HG03558 (cell line): Measurements from ENCODE around the gene CIAO2B.
"Not testable (repeated sequence)": the region's sequence is repeated elsewhere in the genome, so short reads cannot be mapped to it uniquely, and the experiment has no call there.

Experiments used
- ATAC-seq: cut with Tn5 transposase; IDR thresholded peaks from one replicate; pipeline ENCODE4 v1.9.1; 2021; ENCODE audit warnings: moderate number of reproducible peaks; ENCODE audit not compliant: unreplicated experiment; ENCODE audit errors: extremely low read depth

The CIAO2B gene

GRCh38 chr16:66906916-66907836, 27.0 kb downstream of the CIAO2B start:
- ATAC-seq, result no peak

GRCh38 chr16:66905633-66906539, 28.3 kb downstream of the CIAO2B start:
- ATAC-seq, result no peak

GRCh38 chr16:66904846-66905632, 29.2 kb downstream of the CIAO2B start:
- no peak for ATAC-seq

- no peak for ATAC-seq
Observed at GRCh38 chr16:66904428-66904845, 29.8 kb downstream of the CIAO2B start.

- ATAC-seq, result no peak
Observed at GRCh38 chr16:66903544-66904427, 30.4 kb downstream of the CIAO2B start.

GRCh38 chr16:66902648-66903543, 31.3 kb downstream of the CIAO2B start:
- no peak for ATAC-seq

GRCh38 chr16:66901626-66902025, 32.6 kb downstream of the CIAO2B start:
- no peak for ATAC-seq

- ATAC-seq, result no peak
Observed at GRCh38 chr16:66900721-66901441, 33.3 kb downstream of the CIAO2B start.

- no peak for ATAC-seq
Observed at GRCh38 chr16:66899945-66900710, 34.1 kb downstream of the CIAO2B start.

GRCh38 chr16:66899310-66899944, 34.8 kb downstream of the CIAO2B start:
- no peak for ATAC-seq

GRCh38 chr16:66898933-66899309, 35.3 kb downstream of the CIAO2B start:
- no peak for ATAC-seq

- ATAC-seq, result no peak
Observed at GRCh38 chr16:66898207-66898606, 36.0 kb downstream of the CIAO2B start.

- not testable (repeated sequence) for ATAC-seq
Observed at GRCh38 chr16:66896682-66897081, 37.5 kb downstream of the CIAO2B start.

GRCh38 chr16:66895999-66896398, 38.2 kb downstream of the CIAO2B start:
- no peak for ATAC-seq

- no peak for ATAC-seq
Observed at GRCh38 chr16:66895689-66895979, 38.6 kb downstream of the CIAO2B start.

GRCh38 chr16:66894948-66895688, 39.1 kb downstream of the CIAO2B start:
- ATAC-seq, result no peak
